H1 (cell line): ENCODE measurements around the gene ARMH2. TPM values are rescaled to one million over a fixed set of nuclear protein-coding genes. Genes with fewer than 3 reads are reported as not detected.

Experiments used
- ASH2L ChIP-seq: fragments of 200-600, 300-600 bp; sonication (generic); IDR thresholded peaks from one replicate; pipeline ENCODE4 v1.7.1; 2017; ENCODE audit warnings: low read length
- BACH1 ChIP-seq: IDR thresholded peaks from 2 replicates; pipeline ENCODE4 v1.6.1; 2012; ENCODE audit warnings: low read length, improper control_type of control experiment
- FOSL1 ChIP-seq: IDR thresholded peaks from 2 replicates; pipeline ENCODE4 v1.6.1; 2011; ENCODE audit warnings: mild to moderate bottlenecking, low read depth, low read length, moderate library complexity; ENCODE audit not compliant: insufficient read depth
- GABPA ChIP-seq: IDR thresholded peaks from 2 replicates; pipeline ENCODE4 v1.6.1; 2011; ENCODE audit warnings: mild to moderate bottlenecking, low read length, moderate library complexity, borderline replicate concordance; ENCODE audit not compliant: insufficient read depth
- RXRA ChIP-seq: IDR thresholded peaks from 2 replicates; pipeline ENCODE4 v1.6.1; 2011; ENCODE audit warnings: low read depth, mild to moderate bottlenecking, low read length, moderate library complexity; ENCODE audit not compliant: insufficient read depth
- SRF ChIP-seq: IDR thresholded peaks from 2 replicates; pipeline ENCODE4 v1.6.1; 2011; ENCODE audit warnings: mild to moderate bottlenecking, low read depth, low read length, moderate library complexity
- polyA plus RNA-seq, 7 experiments: library from polyadenylated mRNA; depleted of rRNA in 3 of 7; stranded (reverse) in 5 of 7; unstranded in 2 of 7; fragments of >200 nt in 5 of 7; fragments of 200-250 nt in 2 of 7; gene quantifications; 1 replicate in 5 of 7; 2 replicates in 1 of 7; 4 replicates in 1 of 7; pipeline versions ENCODE4 v1.2.1 to v1.2.3, GENCODE V29; 2011 to 2013; ENCODE audit warnings: missing spikeins in 2 of 7, mixed read lengths in 2 of 7
- total RNA-seq: library from RNA; stranded (reverse); fragmentation: NEBNext Ultra II Directional; extraction: Animal tissue kit (Norgen Biotek cat#: 25700); gene quantifications from 2 replicates; pipeline ENCODE4 v1.2.1, GENCODE V29; 2021
- TF ChIP-seq, protein P1 (sequence below): fragments of 300-600 bp; sonication (generic); IDR thresholded peaks from 2 replicates; pipeline ENCODE4 v1.7.1; 2012; ENCODE audit warnings: low read length, moderate library complexity, mild to moderate bottlenecking, inconsistent platforms; ENCODE audit not compliant: insufficient replicate concordance
- TF ChIP-seq, protein P2 (sequence below): IDR thresholded peaks from 2 replicates; pipeline ENCODE4 v1.6.1; 2011; ENCODE audit warnings: low read length, improper control_type of control experiment
- TF ChIP-seq, protein P3 (sequence below): IDR thresholded peaks from 2 replicates; pipeline ENCODE4 v1.6.1; 2012; ENCODE audit warnings: low read length, inconsistent platforms

ARMH2 gene
- total and polyA plus RNA-seq, 2 of the 8 experiments (the other 6 are each of a cell fraction or from before 2014, with no cell fraction given), result not detected

DNA sequence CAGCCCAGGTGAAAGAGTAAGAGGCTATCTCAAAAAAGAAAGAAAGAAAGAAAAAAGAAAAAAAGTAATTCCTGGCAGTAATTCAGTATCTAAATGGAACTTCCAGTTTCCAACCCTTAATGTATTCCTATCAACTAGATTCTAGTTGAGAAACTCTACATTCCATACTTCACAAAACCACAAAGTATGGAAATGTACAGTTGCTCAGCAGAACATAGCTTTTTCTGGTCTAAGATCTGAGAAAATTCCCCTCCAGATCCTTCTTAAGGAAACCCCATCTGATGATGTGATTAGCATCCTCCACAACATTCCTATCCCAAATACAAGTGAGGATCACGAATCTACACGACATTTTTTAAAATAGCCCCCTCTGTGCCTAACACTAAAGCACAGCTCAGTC is 3.6 kb downstream of the ARMH2 start (continued):
- TF ChIP-seq, protein P1, sequence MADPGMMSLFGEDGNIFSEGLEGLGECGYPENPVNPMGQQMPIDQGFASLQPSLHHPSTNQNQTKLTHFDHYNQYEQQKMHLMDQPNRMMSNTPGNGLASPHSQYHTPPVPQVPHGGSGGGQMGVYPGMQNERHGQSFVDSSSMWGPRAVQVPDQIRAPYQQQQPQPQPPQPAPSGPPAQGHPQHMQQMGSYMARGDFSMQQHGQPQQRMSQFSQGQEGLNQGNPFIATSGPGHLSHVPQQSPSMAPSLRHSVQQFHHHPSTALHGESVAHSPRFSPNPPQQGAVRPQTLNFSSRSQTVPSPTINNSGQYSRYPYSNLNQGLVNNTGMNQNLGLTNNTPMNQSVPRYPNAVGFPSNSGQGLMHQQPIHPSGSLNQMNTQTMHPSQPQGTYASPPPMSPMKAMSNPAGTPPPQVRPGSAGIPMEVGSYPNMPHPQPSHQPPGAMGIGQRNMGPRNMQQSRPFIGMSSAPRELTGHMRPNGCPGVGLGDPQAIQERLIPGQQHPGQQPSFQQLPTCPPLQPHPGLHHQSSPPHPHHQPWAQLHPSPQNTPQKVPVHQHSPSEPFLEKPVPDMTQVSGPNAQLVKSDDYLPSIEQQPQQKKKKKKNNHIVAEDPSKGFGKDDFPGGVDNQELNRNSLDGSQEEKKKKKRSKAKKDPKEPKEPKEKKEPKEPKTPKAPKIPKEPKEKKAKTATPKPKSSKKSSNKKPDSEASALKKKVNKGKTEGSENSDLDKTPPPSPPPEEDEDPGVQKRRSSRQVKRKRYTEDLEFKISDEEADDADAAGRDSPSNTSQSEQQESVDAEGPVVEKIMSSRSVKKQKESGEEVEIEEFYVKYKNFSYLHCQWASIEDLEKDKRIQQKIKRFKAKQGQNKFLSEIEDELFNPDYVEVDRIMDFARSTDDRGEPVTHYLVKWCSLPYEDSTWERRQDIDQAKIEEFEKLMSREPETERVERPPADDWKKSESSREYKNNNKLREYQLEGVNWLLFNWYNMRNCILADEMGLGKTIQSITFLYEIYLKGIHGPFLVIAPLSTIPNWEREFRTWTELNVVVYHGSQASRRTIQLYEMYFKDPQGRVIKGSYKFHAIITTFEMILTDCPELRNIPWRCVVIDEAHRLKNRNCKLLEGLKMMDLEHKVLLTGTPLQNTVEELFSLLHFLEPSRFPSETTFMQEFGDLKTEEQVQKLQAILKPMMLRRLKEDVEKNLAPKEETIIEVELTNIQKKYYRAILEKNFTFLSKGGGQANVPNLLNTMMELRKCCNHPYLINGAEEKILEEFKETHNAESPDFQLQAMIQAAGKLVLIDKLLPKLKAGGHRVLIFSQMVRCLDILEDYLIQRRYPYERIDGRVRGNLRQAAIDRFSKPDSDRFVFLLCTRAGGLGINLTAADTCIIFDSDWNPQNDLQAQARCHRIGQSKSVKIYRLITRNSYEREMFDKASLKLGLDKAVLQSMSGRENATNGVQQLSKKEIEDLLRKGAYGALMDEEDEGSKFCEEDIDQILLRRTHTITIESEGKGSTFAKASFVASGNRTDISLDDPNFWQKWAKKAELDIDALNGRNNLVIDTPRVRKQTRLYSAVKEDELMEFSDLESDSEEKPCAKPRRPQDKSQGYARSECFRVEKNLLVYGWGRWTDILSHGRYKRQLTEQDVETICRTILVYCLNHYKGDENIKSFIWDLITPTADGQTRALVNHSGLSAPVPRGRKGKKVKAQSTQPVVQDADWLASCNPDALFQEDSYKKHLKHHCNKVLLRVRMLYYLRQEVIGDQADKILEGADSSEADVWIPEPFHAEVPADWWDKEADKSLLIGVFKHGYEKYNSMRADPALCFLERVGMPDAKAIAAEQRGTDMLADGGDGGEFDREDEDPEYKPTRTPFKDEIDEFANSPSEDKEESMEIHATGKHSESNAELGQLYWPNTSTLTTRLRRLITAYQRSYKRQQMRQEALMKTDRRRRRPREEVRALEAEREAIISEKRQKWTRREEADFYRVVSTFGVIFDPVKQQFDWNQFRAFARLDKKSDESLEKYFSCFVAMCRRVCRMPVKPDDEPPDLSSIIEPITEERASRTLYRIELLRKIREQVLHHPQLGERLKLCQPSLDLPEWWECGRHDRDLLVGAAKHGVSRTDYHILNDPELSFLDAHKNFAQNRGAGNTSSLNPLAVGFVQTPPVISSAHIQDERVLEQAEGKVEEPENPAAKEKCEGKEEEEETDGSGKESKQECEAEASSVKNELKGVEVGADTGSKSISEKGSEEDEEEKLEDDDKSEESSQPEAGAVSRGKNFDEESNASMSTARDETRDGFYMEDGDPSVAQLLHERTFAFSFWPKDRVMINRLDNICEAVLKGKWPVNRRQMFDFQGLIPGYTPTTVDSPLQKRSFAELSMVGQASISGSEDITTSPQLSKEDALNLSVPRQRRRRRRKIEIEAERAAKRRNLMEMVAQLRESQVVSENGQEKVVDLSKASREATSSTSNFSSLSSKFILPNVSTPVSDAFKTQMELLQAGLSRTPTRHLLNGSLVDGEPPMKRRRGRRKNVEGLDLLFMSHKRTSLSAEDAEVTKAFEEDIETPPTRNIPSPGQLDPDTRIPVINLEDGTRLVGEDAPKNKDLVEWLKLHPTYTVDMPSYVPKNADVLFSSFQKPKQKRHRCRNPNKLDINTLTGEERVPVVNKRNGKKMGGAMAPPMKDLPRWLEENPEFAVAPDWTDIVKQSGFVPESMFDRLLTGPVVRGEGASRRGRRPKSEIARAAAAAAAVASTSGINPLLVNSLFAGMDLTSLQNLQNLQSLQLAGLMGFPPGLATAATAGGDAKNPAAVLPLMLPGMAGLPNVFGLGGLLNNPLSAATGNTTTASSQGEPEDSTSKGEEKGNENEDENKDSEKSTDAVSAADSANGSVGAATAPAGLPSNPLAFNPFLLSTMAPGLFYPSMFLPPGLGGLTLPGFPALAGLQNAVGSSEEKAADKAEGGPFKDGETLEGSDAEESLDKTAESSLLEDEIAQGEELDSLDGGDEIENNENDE, result no peak
- no peak for TF ChIP-seq FOSL1
- TF ChIP-seq, protein P2, sequence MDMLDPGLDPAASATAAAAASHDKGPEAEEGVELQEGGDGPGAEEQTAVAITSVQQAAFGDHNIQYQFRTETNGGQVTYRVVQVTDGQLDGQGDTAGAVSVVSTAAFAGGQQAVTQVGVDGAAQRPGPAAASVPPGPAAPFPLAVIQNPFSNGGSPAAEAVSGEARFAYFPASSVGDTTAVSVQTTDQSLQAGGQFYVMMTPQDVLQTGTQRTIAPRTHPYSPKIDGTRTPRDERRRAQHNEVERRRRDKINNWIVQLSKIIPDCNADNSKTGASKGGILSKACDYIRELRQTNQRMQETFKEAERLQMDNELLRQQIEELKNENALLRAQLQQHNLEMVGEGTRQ, result no peak
- TF ChIP-seq, protein P3, sequence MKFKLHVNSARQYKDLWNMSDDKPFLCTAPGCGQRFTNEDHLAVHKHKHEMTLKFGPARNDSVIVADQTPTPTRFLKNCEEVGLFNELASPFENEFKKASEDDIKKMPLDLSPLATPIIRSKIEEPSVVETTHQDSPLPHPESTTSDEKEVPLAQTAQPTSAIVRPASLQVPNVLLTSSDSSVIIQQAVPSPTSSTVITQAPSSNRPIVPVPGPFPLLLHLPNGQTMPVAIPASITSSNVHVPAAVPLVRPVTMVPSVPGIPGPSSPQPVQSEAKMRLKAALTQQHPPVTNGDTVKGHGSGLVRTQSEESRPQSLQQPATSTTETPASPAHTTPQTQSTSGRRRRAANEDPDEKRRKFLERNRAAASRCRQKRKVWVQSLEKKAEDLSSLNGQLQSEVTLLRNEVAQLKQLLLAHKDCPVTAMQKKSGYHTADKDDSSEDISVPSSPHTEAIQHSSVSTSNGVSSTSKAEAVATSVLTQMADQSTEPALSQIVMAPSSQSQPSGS, result no peak
- TF ChIP-seq SRF, result no peak
- no peak for TF ChIP-seq ASH2L
- TF ChIP-seq RXRA, result no peak
- TF ChIP-seq GABPA, result no peak
- no peak for TF ChIP-seq BACH1
